HEK293 (cell line): ENCODE measurements around the gene ALDH4A1.

Experiments used
- CTCF ChIA-PET: fragments of 350-600 bp; formaldehyde crosslinking; extraction: SDS; loops from one replicate; lab custom pipeline; 2021; ENCODE audit warnings: antibody characterized with exemption; lab: Yijun Ruan, JAX
- POLR2A ChIA-PET: fragments of 300-600 bp; formaldehyde crosslinking; extraction: SDS; loops from one replicate; lab custom pipeline; 2020; ENCODE audit warnings: antibody characterized with exemption, inconsistent platforms; lab: Yijun Ruan, JAX
- H3K27ac ChIP-seq: fragments of 200-500 bp; sonication (Bioruptor generic); 2 replicates; pipeline ENCODE4 v1.5.1; 2014; ENCODE audit warnings: low read depth, low read length, control low read depth, inconsistent platforms; ENCODE audit errors: extremely low read depth
- H3K36me3 ChIP-seq, 2 experiments: fragments of 200-500 bp in 1 of 2; sonication (Bioruptor generic) in 1 of 2; 1 replicate in 1 of 2; 2 replicates in 1 of 2; pipeline ENCODE4 v1.5.1; 2014 to 2017; ENCODE audit warnings: inconsistent platforms in 2 of 2, low read length in 2 of 2; ENCODE audit not compliant: control insufficient read depth in 2 of 2, insufficient read depth in 1 of 2
- H3K4me1 ChIP-seq: fragments of 200-500 bp; sonication (Bioruptor generic); 2 replicates; pipeline ENCODE4 v1.5.1; 2014; ENCODE audit warnings: mild to moderate bottlenecking, low read length, inconsistent platforms; ENCODE audit not compliant: control insufficient read depth, insufficient read depth
- H3K4me3 ChIP-seq: 2 replicates; pipeline ENCODE4 v1.5.1; 2011; ENCODE audit warnings: low read depth, mild to moderate bottlenecking, control low read depth, low read length, moderate library complexity
- H3K9me3 ChIP-seq: fragments of 200-500 bp; sonication (Bioruptor generic); 2 replicates; pipeline ENCODE4 v1.5.1; 2014; ENCODE audit warnings: low read depth, low read length, inconsistent platforms; ENCODE audit not compliant: control insufficient read depth, insufficient read depth
- EGR2 ChIP-seq: fragments of 450-650 bp; formaldehyde crosslinking; IDR thresholded peaks from 2 replicates; pipeline ENCODE4 v1.5.1; 2016; ENCODE audit warnings: low read depth, missing biosample characterization, missing genetic modification characterization
- GLIS1 ChIP-seq: fragments of 450-650 bp; formaldehyde crosslinking; IDR thresholded peaks from 2 replicates; pipeline ENCODE4 v1.5.1; 2016; ENCODE audit warnings: missing biosample characterization, missing genetic modification characterization
- SETDB1 ChIP-seq: IDR thresholded peaks from one replicate; pipeline ENCODE4 v1.6.1; 2017; ENCODE audit warnings: mild to moderate bottlenecking, low read length, moderate library complexity, mixed read lengths; ENCODE audit not compliant: insufficient read length
- WT1 ChIP-seq: fragments of 450-650 bp; formaldehyde crosslinking; IDR thresholded peaks from 2 replicates; pipeline ENCODE4 v1.5.1; 2016; ENCODE audit warnings: missing biosample characterization, missing genetic modification characterization
- YY2 ChIP-seq: fragments of 450-650 bp; formaldehyde crosslinking; IDR thresholded peaks from 2 replicates; pipeline ENCODE4 v1.5.1; 2016; ENCODE audit warnings: missing biosample characterization, missing genetic modification characterization
- ZBTB1 ChIP-seq: fragments of 450-650 bp; formaldehyde crosslinking; IDR thresholded peaks from 2 replicates; pipeline ENCODE4 v1.5.1; 2016; ENCODE audit warnings: missing biosample characterization, missing genetic modification characterization
- ZBTB17 ChIP-seq: fragments of 450-650 bp; formaldehyde crosslinking; IDR thresholded peaks from 2 replicates; pipeline ENCODE4 v1.5.1; 2016; ENCODE audit warnings: missing biosample characterization, missing genetic modification characterization
- ZBTB44 ChIP-seq: fragments of 450-650 bp; IDR thresholded peaks from 2 replicates; pipeline ENCODE4 v1.5.1; 2018; ENCODE audit warnings: missing biosample characterization, mild to moderate bottlenecking, missing genetic modification characterization
- ZFP3 ChIP-seq: fragments of 450-650 bp; formaldehyde crosslinking; IDR thresholded peaks from 2 replicates; pipeline ENCODE4 v1.5.1; 2016; ENCODE audit warnings: low read depth, missing biosample characterization, missing genetic modification characterization
- ZIC2 ChIP-seq: fragments of 450-650 bp; formaldehyde crosslinking; IDR thresholded peaks from 2 replicates; pipeline ENCODE4 v1.5.1; 2016; ENCODE audit warnings: missing biosample characterization, missing genetic modification characterization
- ZNF302 ChIP-seq: fragments of 450-650 bp; formaldehyde crosslinking; IDR thresholded peaks from 2 replicates; pipeline ENCODE4 v1.5.1; 2016; ENCODE audit warnings: missing biosample characterization, missing genetic modification characterization, low read depth
- ZNF341 ChIP-seq: fragments of 450-650 bp; formaldehyde crosslinking; IDR thresholded peaks from 2 replicates; pipeline ENCODE4; 2016; ENCODE audit warnings: low read depth, missing biosample characterization, missing genetic modification characterization
- ZNF362 ChIP-seq: fragments of 450-650 bp; formaldehyde crosslinking; IDR thresholded peaks from 2 replicates; pipeline ENCODE4 v1.5.1; 2016; ENCODE audit warnings: missing biosample characterization, missing genetic modification characterization
- ZNF416 ChIP-seq: fragments of 450-650 bp; formaldehyde crosslinking; IDR thresholded peaks from 2 replicates; pipeline ENCODE4 v1.5.1; 2016; ENCODE audit warnings: missing biosample characterization, missing genetic modification characterization
- ZNF473 ChIP-seq: fragments of 450-650 bp; formaldehyde crosslinking; IDR thresholded peaks from 2 replicates; pipeline ENCODE4 v1.5.1; 2017; ENCODE audit warnings: missing biosample characterization, missing genetic modification characterization
- ZNF48 ChIP-seq: fragments of 450-650 bp; formaldehyde crosslinking; IDR thresholded peaks from 2 replicates; pipeline ENCODE4 v1.5.1; 2016; ENCODE audit warnings: missing biosample characterization, missing genetic modification characterization
- ZNF580 ChIP-seq: fragments of 450-650 bp; formaldehyde crosslinking; IDR thresholded peaks from 2 replicates; pipeline ENCODE4 v1.5.1; 2016; ENCODE audit warnings: missing biosample characterization, missing genetic modification characterization
- ZNF600 ChIP-seq: fragments of 450-650 bp; formaldehyde crosslinking; IDR thresholded peaks from 2 replicates; pipeline ENCODE4 v1.5.1; 2016; ENCODE audit warnings: missing biosample characterization, missing genetic modification characterization
- ZNF626 ChIP-seq: fragments of 450-650 bp; sonication (Bioruptor Pico); formaldehyde crosslinking; IDR thresholded peaks from 2 replicates; pipeline ENCODE4 v1.5.1; 2018; ENCODE audit warnings: missing biosample characterization, missing genetic modification characterization, inconsistent platforms
- ZNF658 ChIP-seq: fragments of 450-650 bp; formaldehyde crosslinking; IDR thresholded peaks from 2 replicates; pipeline ENCODE4; 2016; ENCODE audit warnings: missing biosample characterization, missing genetic modification characterization
- ZNF664 ChIP-seq: fragments of 450-650 bp; formaldehyde crosslinking; IDR thresholded peaks from 2 replicates; pipeline ENCODE4 v1.5.1; 2016; ENCODE audit warnings: missing biosample characterization, missing genetic modification characterization

ALDH4A1 gene

GRCh38 chr1:18950401-18951026 is 48.2 kb upstream of the ALDH4A1 start:
- Histone ChIP-seq H3K36me3 (peaks cover 0 to 5% of the 10 kb centered on the region in 2 experiments; a peak in 1 of 3 replicates), H3K9me3 (no peaks in the 10 kb centered on the region), H3K27ac (no peak overlapping the region), H3K4me1 (peaks cover 8% of the 10 kb centered on the region), H3K4me3 (no peak overlapping the region)
- TF ChIP-seq ZNF362 (no peak), ZNF48 (tag by site-specific recombination) (no peak), ZNF600 (tag by site-specific recombination) (peak; percentile 57; the same call in 1 of the 2 replicates)
- POLR2A ChIA-PET: no interaction called here
- CTCF ChIA-PET: interaction anchor here (0.6 to 3.2 kb wide), 7 partner anchors 14 to 700 kb away, joined by 3 to 25 read pairs (median 3); no protein-coding TSS in a partner anchor

GRCh38 chr1:18949686-18950400 is 47.5 kb upstream of the ALDH4A1 start:
- Histone ChIP-seq H3K4me3 (no peak overlapping the region), H3K36me3 (peaks cover 0 to 5% of the 10 kb centered on the region in 2 experiments; a peak in 1 of 3 replicates), H3K4me1 (peaks cover 11% of the 10 kb centered on the region), H3K27ac (no peak overlapping the region), H3K9me3 (no peaks in the 10 kb centered on the region)
- TF ChIP-seq ZNF473 (tag by site-specific recombination) (no peak), ZNF341 (0 out of 2 replicates have a peak, but pooled peaks have one; percentile 29)
- ChIA-PET POLR2A (no interaction called here), CTCF (interaction anchor here (0.6 to 3.2 kb wide), 6 partner anchors 36 to 1982 kb away, joined by 3 to 25 read pairs (median 4); no protein-coding TSS in a partner anchor)

- Histone ChIP-seq H3K27ac (no peak overlapping the region), H3K4me1 (peaks cover 16% of the 10 kb centered on the region), H3K36me3 (peaks cover 0 to 2% of the 10 kb centered on the region in 2 experiments; a peak in 1 of 3 replicates), H3K9me3 (no peaks in the 10 kb centered on the region), H3K4me3 (no peak overlapping the region)
- ChIA-PET CTCF (interaction anchor here (0.7 to 3.2 kb wide), 4 partner anchors 15 to 1983 kb away, joined by 3 to 25 read pairs (median 4); no protein-coding TSS in a partner anchor), POLR2A (interaction anchor here (0.6 to 0.9 kb wide), 2 partner anchors 22 to 42 kb away, joined by 3 read pairs; no protein-coding TSS in a partner anchor)
- TF ChIP-seq ZIC2: peak; percentile 77
- peak; percentile 72 for TF ChIP-seq GLIS1 (tag by site-specific recombination)
- TF ChIP-seq ZFP3: no peak
- no peak for TF ChIP-seq WT1 (tag by site-specific recombination)
These were observed 46.7 kb upstream of the ALDH4A1 start for GRCh38 chr1:18948913-18949685.

GRCh38 chr1:18948048-18948912 is 45.9 kb upstream of the ALDH4A1 start:
- H3K4me1 ChIP-seq: peaks cover 16% of the 10 kb centered on the region
- TF ChIP-seq ZNF658 (tag by site-specific recombination) (no peak), ZNF626 (tag by site-specific recombination) (no peak), ZNF664 (tag by site-specific recombination) (peak; percentile 95), ZNF302 (no peak), ZNF600 (tag by site-specific recombination) (0 out of 2 replicates have a peak, but pooled peaks have one; percentile 17), ZBTB44 (tag by site-specific recombination) (no peak), ZNF580 (tag by site-specific recombination) (peak; percentile 26; the same call in 1 of the 2 replicates), ZBTB1 (tag by site-specific recombination) (no peak), YY2 (tag by site-specific recombination) (no peak), ZBTB17 (tag by site-specific recombination) (no peak), ZNF416 (tag by site-specific recombination) (no peak), EGR2 (tag by site-specific recombination) (peak; percentile 85), SETDB1 (no peak)

More at GRCh38 chr1:18948048-18948912, 45.9 kb upstream of the ALDH4A1 start:
- H3K36me3 ChIP-seq: peaks cover 0 to 4% of the 10 kb centered on the region in 2 experiments; a peak in 1 of 3 replicates
- no peak overlapping the region for H3K4me3 ChIP-seq
- ChIA-PET CTCF (interaction anchor here (3.2 kb wide), 1 partner anchor 35 kb away, joined by 25 read pairs; no protein-coding TSS in a partner anchor), POLR2A (interaction anchor here (0.6 to 0.9 kb wide), 2 partner anchors 22 to 41 kb away, joined by 3 read pairs; no protein-coding TSS in a partner anchor)
- H3K27ac ChIP-seq: no peak overlapping the region
- H3K9me3 ChIP-seq: no peaks in the 10 kb centered on the region
